GM23248 (cell line): ENCODE data around the gene FAM180B. TPM values are rescaled to one million over a fixed set of nuclear protein-coding genes. Genes with fewer than 3 reads are reported as not detected.
"Not testable (repeated sequence)": the region's sequence is repeated elsewhere in the genome, so short reads cannot be mapped to it uniquely, and the experiment has no call there.

Experiments used
- DNase-seq: peaks from one replicate; pipeline ENCODE4 v3.0.0-alpha.2; 2015
- H2AFZ ChIP-seq: fragments of 200-600 bp; sonication (generic); 2 replicates; pipeline ENCODE4 v1.6.1; 2016; ENCODE audit warnings: antibody characterized with exemption
- H3F3A ChIP-seq: fragments of 200-600 bp; sonication (generic); 2 replicates; pipeline ENCODE4 v1.6.1; 2016; ENCODE audit warnings: mild to moderate bottlenecking, antibody characterized with exemption, mixed run types; ENCODE audit not compliant: insufficient read depth
- H3K27ac ChIP-seq: fragments of 200-600 bp; sonication (generic); 2 replicates; pipeline ENCODE4 v1.5.1; 2016; ENCODE audit warnings: mild to moderate bottlenecking
- H3K27me3 ChIP-seq: fragments of 200-600 bp; sonication (generic); replicated peaks from 2 replicates; pipeline ENCODE4 v1.6.1; 2016; ENCODE audit warnings: mild to moderate bottlenecking; ENCODE audit not compliant: insufficient read depth
- H3K36me3 ChIP-seq: fragments of 200-600 bp; sonication (generic); 2 replicates; pipeline ENCODE4 v1.6.1; 2016; ENCODE audit warnings: low read depth, mild to moderate bottlenecking
- H3K4me1 ChIP-seq: fragments of 200-600 bp; sonication (generic); 2 replicates; pipeline ENCODE4 v1.6.1; 2016; ENCODE audit warnings: mild to moderate bottlenecking; ENCODE audit not compliant: insufficient read depth
- H3K4me2 ChIP-seq: fragments of 200-600 bp; sonication (generic); one replicate; pipeline ENCODE4 v1.6.1; 2016; ENCODE audit warnings: mild to moderate bottlenecking; ENCODE audit not compliant: unreplicated experiment
- H3K4me3 ChIP-seq: fragments of 200-600 bp; sonication (generic); 2 replicates; pipeline ENCODE4 v1.5.1; 2016; ENCODE audit warnings: mild to moderate bottlenecking
- H3K79me2 ChIP-seq: fragments of 200-600 bp; sonication (generic); 2 replicates; pipeline ENCODE4 v1.6.1; 2016; ENCODE audit warnings: mild to moderate bottlenecking; ENCODE audit not compliant: insufficient read depth
- H3K9ac ChIP-seq: fragments of 200-600 bp; sonication (generic); 2 replicates; pipeline ENCODE4 v1.6.1; 2016; ENCODE audit warnings: mild to moderate bottlenecking
- H3K9me2 ChIP-seq: fragments of 200-600 bp; sonication (generic); 2 replicates; pipeline ENCODE4 v1.6.1; 2016; ENCODE audit warnings: mixed run types, mild to moderate bottlenecking, moderate library complexity; ENCODE audit not compliant: insufficient read depth
- H3K9me3 ChIP-seq: fragments of 200-600 bp; sonication (generic); one replicate; pipeline ENCODE4 v1.6.1; 2017; ENCODE audit warnings: low read depth
- H4K20me1 ChIP-seq: fragments of 200-600 bp; sonication (generic); 2 replicates; pipeline ENCODE4 v1.6.0; 2016; ENCODE audit not compliant: insufficient read depth
- EZH2 ChIP-seq: fragments of 200-600 bp; sonication (generic); IDR thresholded peaks from 2 replicates; pipeline ENCODE4 v1.6.1; 2018; ENCODE audit warnings: antibody characterized with exemption, mild to moderate bottlenecking; ENCODE audit not compliant: insufficient read depth, poor library complexity, severe bottlenecking
- EZH2phosphoT487 ChIP-seq: fragments of 200-600 bp; sonication (generic); IDR thresholded peaks from 2 replicates; pipeline ENCODE4 v1.6.1; 2018; ENCODE audit warnings: antibody characterized with exemption, moderate library complexity, mild to moderate bottlenecking, low read depth; ENCODE audit not compliant: insufficient read depth
- WGBS, 2 experiments: methylation state at CpG; one replicate each; pipeline ENCODE4 v1.1.6; 2015 to 2017; ENCODE audit warnings: low lambda C conversion rate in 2 of 2, low coverage in 1 of 2; ENCODE audit errors: missing lambda C conversion rate in 2 of 2; 5-methylcytosine and 5-hydroxymethylcytosine counted together
- in situ Hi-C: fragments of 300-500 bp; cut with MboI; formaldehyde crosslinking; loops from 2 replicates; pipeline ENCODE4 v1.15.0; 2020
- polyA plus RNA-seq: library from polyadenylated mRNA; unstranded; fragments of >200 nt; fragmentation: Nextera tagmentation; extraction: Ambion mirVana; gene quantifications from 2 replicates; pipeline ENCODE4 v1.2.1, GENCODE V29; 2016
- total RNA-seq: library from RNA; depleted of rRNA; stranded (reverse); fragments of >200 nt; shearing (Covaris generic); gene quantifications from 2 replicates; pipeline ENCODE4 v1.2.3, GENCODE V29; 2014

Gene FAM180B
- total and polyA plus RNA-seq, 2 experiments from 2014 or later = not detected

DNA sequence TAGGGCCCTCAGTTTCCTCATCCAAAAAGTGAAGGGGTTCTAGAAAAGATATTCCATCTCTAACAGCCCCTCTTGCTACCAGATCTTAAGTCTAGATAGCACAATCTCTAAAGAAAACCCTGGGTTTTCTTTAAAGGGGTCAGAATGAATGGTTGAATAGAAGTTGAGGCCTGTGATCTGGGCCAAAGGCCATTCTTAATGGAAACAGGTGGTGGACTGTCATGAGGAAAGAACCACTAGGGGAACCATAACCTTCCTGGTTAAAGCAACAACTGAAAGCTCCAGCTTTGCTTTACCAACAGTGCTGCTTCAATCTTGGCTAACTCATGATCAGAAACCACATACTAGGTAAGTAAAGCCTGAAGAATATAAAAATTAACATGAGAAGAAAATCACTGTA is 35.4 kb upstream of the FAM180B start:
- no peaks in the 10 kb centered on the region for H3K27me3 ChIP-seq
- peaks cover 26% of the 10 kb centered on the region; the same call in 1 of the 2 replicates for H4K20me1 ChIP-seq
- H3K27ac ChIP-seq = peak overlapping the region; percentile 84
- in situ Hi-C loops = no loop called here
- H3K36me3 ChIP-seq = no peaks in the 10 kb centered on the region
- peaks cover 66% of the 10 kb centered on the region for H3K79me2 ChIP-seq
- H3K9me2 ChIP-seq = no peaks in the 10 kb centered on the region
- DNase-seq = peak; percentile 64
- H3K4me2 ChIP-seq = peak overlapping the region; percentile 79
- TF ChIP-seq EZH2 = no peak
- TF ChIP-seq EZH2phosphoT487 = no peak
- H3F3A ChIP-seq = peaks cover 22% of the 10 kb centered on the region
- H3K9me3 ChIP-seq = no peaks in the 10 kb centered on the region
- no peak overlapping the region for H2AFZ ChIP-seq
- H3K4me3 ChIP-seq = peak overlapping the region; percentile 97
- peaks cover 27% of the 10 kb centered on the region for H3K4me1 ChIP-seq
- H3K9ac ChIP-seq = peak overlapping the region; percentile 93

DNA sequence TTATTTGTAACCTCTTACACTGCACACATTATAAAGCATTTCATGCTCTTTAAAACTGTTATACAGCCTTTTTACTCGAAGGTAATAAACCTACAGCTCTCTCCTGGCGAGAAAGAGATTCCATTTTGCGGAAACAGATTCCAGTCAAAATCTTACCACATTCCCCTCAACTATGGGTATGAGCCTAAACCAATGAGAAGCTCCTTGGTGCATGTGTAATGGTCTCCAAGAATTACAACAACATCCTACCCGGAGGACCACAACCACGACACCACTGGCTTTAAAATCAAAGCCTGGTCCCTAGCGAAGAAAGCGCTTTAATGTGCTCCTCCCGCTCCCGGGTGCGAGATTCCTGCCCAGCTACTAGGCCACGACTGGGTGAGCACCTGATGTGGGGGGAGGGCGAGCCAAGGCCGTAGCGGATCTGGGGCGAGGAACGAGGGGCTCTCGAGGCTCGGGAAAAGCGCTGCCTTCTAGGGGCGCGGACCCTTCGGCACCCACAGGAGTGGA is 34.4 kb upstream of the FAM180B start:
- peak; percentile 72 for DNase-seq
- WGBS, 2 experiments = 1% methylated on average over 22 of the region's 22 CpGs
- peaks cover 22% of the 10 kb centered on the region for H3F3A ChIP-seq
- H3K4me2 ChIP-seq = peak overlapping the region; percentile 79
- peak overlapping the region; percentile 97 for H3K4me3 ChIP-seq
- no peaks in the 10 kb centered on the region for H3K9me2 ChIP-seq
- TF ChIP-seq EZH2phosphoT487 (no peak), EZH2 (no peak)
- peaks cover 19% of the 10 kb centered on the region; the same call in 1 of the 2 replicates for H4K20me1 ChIP-seq
- no peaks in the 10 kb centered on the region for H3K36me3 ChIP-seq
- H3K4me1 ChIP-seq = peaks cover 26% of the 10 kb centered on the region
- no peaks in the 10 kb centered on the region for H3K27me3 ChIP-seq
- H2AFZ ChIP-seq = peak overlapping the region; percentile 91
- no peaks in the 10 kb centered on the region for H3K9me3 ChIP-seq
- peaks cover 56% of the 10 kb centered on the region for H3K79me2 ChIP-seq
- in situ Hi-C loops = no loop called here
- peak overlapping the region; percentile 84 for H3K27ac ChIP-seq
- peak overlapping the region; percentile 93 for H3K9ac ChIP-seq

DNA sequence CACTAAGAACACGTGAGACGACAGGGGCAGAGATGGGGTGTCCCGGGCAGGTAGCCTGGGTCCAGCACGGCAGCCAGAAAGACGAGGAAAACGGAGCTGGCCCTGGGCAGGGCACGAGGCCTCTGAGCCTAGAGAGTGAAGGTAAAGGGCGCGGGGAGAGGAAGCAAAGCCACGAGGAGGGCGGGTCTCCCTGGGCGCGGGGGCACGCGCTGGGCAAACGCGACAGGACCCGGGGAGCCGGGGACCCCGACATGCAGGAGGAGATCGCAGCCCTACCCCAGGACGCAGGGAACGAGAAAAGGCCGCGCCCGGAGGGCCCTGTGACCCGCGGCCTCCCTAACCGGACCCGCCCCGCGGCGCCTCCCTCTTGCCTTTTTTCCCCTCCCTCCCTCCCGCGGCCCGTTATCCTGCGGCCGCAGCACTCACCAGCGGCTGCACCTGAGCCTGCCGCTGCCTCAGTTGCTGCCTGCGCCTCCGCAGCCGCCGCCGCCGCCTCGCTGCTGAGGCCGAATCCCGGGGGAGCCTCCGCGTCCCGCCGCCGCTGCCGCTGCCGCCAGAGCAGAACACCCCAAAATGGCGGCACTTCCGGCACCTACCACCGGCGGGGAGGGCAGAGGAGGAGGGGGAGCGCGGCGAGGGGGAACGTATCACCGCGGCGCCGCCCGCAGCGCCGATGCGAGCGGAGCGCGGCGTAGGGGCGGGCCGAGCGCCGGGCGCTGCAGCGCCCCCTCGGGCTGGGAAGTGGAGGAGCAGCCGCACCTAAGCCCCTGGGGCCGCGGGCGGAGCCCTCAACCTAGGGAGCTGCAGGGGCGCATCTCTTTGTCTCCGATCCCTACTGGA is 33.7 kb upstream of the FAM180B start, which contains the start of gene CELF1:
CELF1 (minus strand) TSS at position 567 of the 840 bp plus-strand sequence. CDS start 53,609 bp downstream, outside the sequence.
- Histone ChIP-seq H3K79me2 (peaks cover 49% of the 10 kb centered on the region), H3K9me3 (no peaks in the 10 kb centered on the region), H3K4me3 (peak within 1 kb of the TSS; percentile 97), H3K9me2 (no peaks in the 10 kb centered on the region), H3K27me3 (no peaks in the 10 kb centered on the region), H4K20me1 (peaks cover 13% of the 10 kb centered on the region; the same call in 1 of the 2 replicates), H3K27ac (peak within 1 kb of the TSS; percentile 84), H3K36me3 (no peaks in the 10 kb centered on the region), H3F3A (peaks cover 22% of the 10 kb centered on the region), H3K4me1 (peaks cover 19% of the 10 kb centered on the region), H3K9ac (peak within 1 kb of the TSS; percentile 93), H2AFZ (peak within 1 kb of the TSS; percentile 91), H3K4me2 (peak within 1 kb of the TSS; percentile 85)
- 0 to 1% methylated on average over 44 to 80 of the region's 89 CpGs for WGBS, 2 experiments
- TF ChIP-seq EZH2phosphoT487 = no peak
- no peak for TF ChIP-seq EZH2
- DNase-seq = peak; percentile 98
- in situ Hi-C loops = no loop called here

DNA sequence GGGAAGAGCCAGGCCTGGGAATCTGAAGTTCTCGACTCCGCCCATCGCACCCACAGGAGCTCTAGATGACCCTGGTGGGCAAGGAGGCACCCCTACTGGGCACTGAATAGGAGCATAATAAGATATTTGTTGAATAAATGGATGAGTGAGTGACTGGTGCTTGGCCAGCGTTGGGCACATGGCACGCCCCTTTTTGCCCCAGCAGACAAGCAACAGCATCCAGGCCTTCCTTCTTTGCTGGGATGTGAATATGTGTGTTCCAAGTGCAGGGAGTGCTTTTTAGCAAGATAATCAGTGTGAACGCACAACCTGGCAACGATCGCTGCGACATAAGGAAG is 33.1 kb upstream of the FAM180B start:
- H3K27me3 ChIP-seq = no peaks in the 10 kb centered on the region
- peaks cover 7% of the 10 kb centered on the region; the same call in 1 of the 2 replicates for H4K20me1 ChIP-seq
- peak overlapping the region; percentile 70 for H3K9ac ChIP-seq
- H3K36me3 ChIP-seq = no peaks in the 10 kb centered on the region
- H3K9me3 ChIP-seq = no peaks in the 10 kb centered on the region
- peaks cover 22% of the 10 kb centered on the region for H3F3A ChIP-seq
- H3K27ac ChIP-seq = peak overlapping the region; percentile 11; the same call in 1 of the 2 replicates
- in situ Hi-C loops = no loop called here
- peak overlapping the region; percentile 91 for H2AFZ ChIP-seq
- H3K9me2 ChIP-seq = no peaks in the 10 kb centered on the region
- TF ChIP-seq EZH2 (no peak), EZH2phosphoT487 (no peak)
- H3K4me2 ChIP-seq = peak overlapping the region; percentile 85
- WGBS, 2 experiments = 4 to 6% methylated on average over 9 of the region's 9 CpGs
- H3K4me3 ChIP-seq = peak overlapping the region; percentile 97
- peaks cover 13% of the 10 kb centered on the region for H3K4me1 ChIP-seq
- peaks cover 44% of the 10 kb centered on the region for H3K79me2 ChIP-seq
- peak; percentile 68 for DNase-seq

DNA sequence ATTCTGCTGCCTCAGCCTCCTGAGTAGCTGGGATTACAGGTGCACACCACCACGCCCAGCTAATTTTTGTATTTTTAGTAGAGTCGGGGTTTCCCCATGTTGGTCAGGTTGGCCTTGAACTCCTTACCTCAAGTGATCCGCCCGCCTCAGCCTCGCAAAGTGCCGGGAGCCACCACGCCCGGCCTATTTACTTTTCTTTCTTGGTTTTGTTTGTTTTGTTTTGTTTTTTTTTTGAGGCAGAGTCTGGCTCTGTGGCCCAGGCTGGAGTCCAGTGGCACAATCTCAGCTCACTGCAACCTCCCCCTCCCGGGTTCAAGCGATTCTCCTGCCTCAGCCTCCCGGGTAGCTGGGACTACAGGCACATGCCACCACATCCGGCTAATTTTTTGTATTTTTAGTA is 29.5 kb upstream of the FAM180B start:
- H3K27ac ChIP-seq, H3K9me2 ChIP-seq, H2AFZ ChIP-seq, H3K9me3 ChIP-seq, H3K79me2 ChIP-seq, H4K20me1 ChIP-seq, in situ Hi-C loops, DNase-seq, H3K9ac ChIP-seq, H3K4me1 ChIP-seq, H3K4me3 ChIP-seq, H3K36me3 ChIP-seq, H3K27me3 ChIP-seq, H3K4me2 ChIP-seq: not testable (repeated sequence)
- H3F3A ChIP-seq = peaks cover 10% of the 10 kb centered on the region
- 96 to 97% methylated on average over 12 of the region's 12 CpGs for WGBS, 2 experiments
